Fibroblast of lung (primary cell): ENCODE measurements around the gene OLFML1. TPM values are rescaled to one million over a fixed set of nuclear protein-coding genes. Genes with fewer than 3 reads are reported as not detected.

Experiments used
- DNase-seq, 2 donors: peaks; one replicate each; pipeline versions ENCODE4 v3.0.0 to v3.0.0-alpha.2; 2010; ENCODE audit warnings: low read depth in 2 of 2
- H2AFZ ChIP-seq: 2 replicates; pipeline ENCODE4 v1.5.1; 2012; ENCODE audit warnings: low read length, control low read depth, inconsistent platforms
- H3K27ac ChIP-seq: 2 replicates; pipeline ENCODE4 v1.5.1; 2011; ENCODE audit warnings: low read length, control low read depth; ENCODE audit not compliant: insufficient read depth
- H3K27me3 ChIP-seq: 2 replicates; pipeline ENCODE4 v1.5.1; 2011; ENCODE audit warnings: mild to moderate bottlenecking, low read length; ENCODE audit not compliant: control insufficient read depth, insufficient read depth
- H3K36me3 ChIP-seq: 2 replicates; pipeline ENCODE4 v1.5.1; 2011; ENCODE audit warnings: low read length; ENCODE audit not compliant: control insufficient read depth, insufficient read depth
- H3K4me1 ChIP-seq: 2 replicates; pipeline ENCODE4 v1.5.1; 2011; ENCODE audit warnings: low read length; ENCODE audit not compliant: control insufficient read depth, insufficient read depth; ENCODE audit errors: extremely low read depth
- H3K4me2 ChIP-seq: 2 replicates; pipeline ENCODE4 v1.5.1; 2011; ENCODE audit warnings: low read length, control low read depth; ENCODE audit not compliant: insufficient read depth; ENCODE audit errors: extremely low read depth
- H3K4me3 ChIP-seq, 4 experiments: fragments of 200-600 bp in 1 of 4; sonication (generic) in 1 of 4; replicated peaks in 1 of 4; 2 replicates each; pipeline ENCODE4 v1.5.1; 2011 to 2016; ENCODE audit warnings: low read length in 4 of 4, low read depth in 3 of 4, mild to moderate bottlenecking in 3 of 4, control low read depth in 2 of 4, inconsistent platforms in 1 of 4, mixed read lengths in 1 of 4; ENCODE audit not compliant: insufficient read depth in 1 of 4; ENCODE audit errors: control extremely low read depth in 1 of 4
- H3K79me2 ChIP-seq: 2 replicates; pipeline ENCODE4 v1.5.1; 2012; ENCODE audit warnings: mild to moderate bottlenecking, low read length, inconsistent platforms; ENCODE audit not compliant: control insufficient read depth, insufficient read depth
- H3K9ac ChIP-seq: 2 replicates; pipeline ENCODE4 v1.5.1; 2011; ENCODE audit warnings: mild to moderate bottlenecking, low read length, control low read depth; ENCODE audit not compliant: insufficient read depth
- H3K9me3 ChIP-seq: 2 replicates; pipeline ENCODE4 v1.5.1; 2012; ENCODE audit warnings: low read depth, low read length; ENCODE audit not compliant: control insufficient read depth, insufficient read depth
- H4K20me1 ChIP-seq: 2 replicates; pipeline ENCODE4 v1.5.1; 2011; ENCODE audit warnings: low read length; ENCODE audit not compliant: control insufficient read depth, insufficient read depth; ENCODE audit errors: extremely low read depth
- EZH2 ChIP-seq: IDR thresholded peaks from 2 replicates; pipeline ENCODE4 v1.5.1; 2012; ENCODE audit warnings: low read length, control low read depth, mild to moderate bottlenecking; ENCODE audit errors: missing control alignments
- polyA plus RNA-seq, 2 donors: library from polyadenylated mRNA; depleted of rRNA in 1 of 2; stranded (reverse) in 1 of 2; unstranded in 1 of 2; fragments of >200 nt; gene quantifications; 2 replicates each; pipeline ENCODE4 v1.2.1, GENCODE V29; 2011 to 2012; ENCODE audit warnings: missing spikeins in 1 of 2
- total RNA-seq: library from RNA; depleted of rRNA; stranded (reverse); fragments of >200 nt; gene quantifications from 2 replicates; pipeline ENCODE4 v1.2.1, GENCODE V29; 2014
- TF ChIP-seq, protein P1 (sequence below), 2 donors: IDR thresholded peaks in 1 of 2; conservative IDR thresholded peaks in 1 of 2; 1 replicate in 1 of 2; 2 replicates in 1 of 2; pipeline ENCODE4 v1.5.1; 2011 to 2012; ENCODE audit warnings: low read length in 2 of 2, control low read depth in 1 of 2, inconsistent platforms in 1 of 2, low read depth in 1 of 2, mild to moderate bottlenecking in 1 of 2

Gene OLFML1
- total and polyA plus RNA-seq, 2 donors (not counting 1 experiment from before 2014, with no cell fraction given): 22.8 to 183 TPM

- DNase-seq: no peak
- Histone ChIP-seq H3K9me3 (no peaks in the 10 kb centered on the region), H3K4me2 (no peak overlapping the region), H3K27ac (no peak overlapping the region), H3K4me1 (peaks cover 2% of the 10 kb centered on the region), H3K4me3 (no peak overlapping the region), H4K20me1 (no peaks in the 10 kb centered on the region), H3K27me3 (no peaks in the 10 kb centered on the region), H2AFZ (no peak overlapping the region), H3K9ac (no peak overlapping the region), H3K36me3 (no peaks in the 10 kb centered on the region), H3K79me2 (no peaks in the 10 kb centered on the region)
- TF ChIP-seq EZH2: no peak
- TF ChIP-seq, protein P1, sequence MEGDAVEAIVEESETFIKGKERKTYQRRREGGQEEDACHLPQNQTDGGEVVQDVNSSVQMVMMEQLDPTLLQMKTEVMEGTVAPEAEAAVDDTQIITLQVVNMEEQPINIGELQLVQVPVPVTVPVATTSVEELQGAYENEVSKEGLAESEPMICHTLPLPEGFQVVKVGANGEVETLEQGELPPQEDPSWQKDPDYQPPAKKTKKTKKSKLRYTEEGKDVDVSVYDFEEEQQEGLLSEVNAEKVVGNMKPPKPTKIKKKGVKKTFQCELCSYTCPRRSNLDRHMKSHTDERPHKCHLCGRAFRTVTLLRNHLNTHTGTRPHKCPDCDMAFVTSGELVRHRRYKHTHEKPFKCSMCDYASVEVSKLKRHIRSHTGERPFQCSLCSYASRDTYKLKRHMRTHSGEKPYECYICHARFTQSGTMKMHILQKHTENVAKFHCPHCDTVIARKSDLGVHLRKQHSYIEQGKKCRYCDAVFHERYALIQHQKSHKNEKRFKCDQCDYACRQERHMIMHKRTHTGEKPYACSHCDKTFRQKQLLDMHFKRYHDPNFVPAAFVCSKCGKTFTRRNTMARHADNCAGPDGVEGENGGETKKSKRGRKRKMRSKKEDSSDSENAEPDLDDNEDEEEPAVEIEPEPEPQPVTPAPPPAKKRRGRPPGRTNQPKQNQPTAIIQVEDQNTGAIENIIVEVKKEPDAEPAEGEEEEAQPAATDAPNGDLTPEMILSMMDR (conservative IDR thresholded peaks at IDR 0.05 in 1 of 2, IDR thresholded peaks at IDR 0.05 in 1 of 2; ENCODE audit: low read depth in 1 of 2, low read length in 2 of 2): no peak
These were observed 24.7 kb downstream of the OLFML1 start for GRCh38 chr11:7509966-7510365.

DNA sequence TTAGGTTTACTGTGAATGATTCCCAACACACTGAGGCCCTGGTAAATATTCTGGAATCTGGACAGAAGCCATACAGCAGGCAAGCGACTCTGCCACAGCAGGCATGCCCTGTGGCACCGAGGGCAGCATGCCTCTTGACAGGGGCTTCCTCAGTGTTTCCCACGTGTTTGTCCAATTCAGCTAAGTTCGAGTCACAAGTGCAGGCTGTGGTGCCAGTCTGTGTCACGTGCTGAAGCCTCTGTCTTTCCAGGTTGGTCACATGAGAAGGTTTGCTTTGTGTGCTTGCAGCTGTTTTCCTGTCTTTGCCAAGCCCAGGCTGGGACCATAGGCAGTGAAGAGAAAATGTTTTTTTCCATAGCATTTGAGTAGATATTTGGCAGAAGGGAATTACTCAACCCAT, 26.1 kb downstream of the OLFML1 start:
- Histone ChIP-seq H3K27ac (no peak overlapping the region), H3K27me3 (peaks cover 4% of the 10 kb centered on the region), H3K79me2 (no peaks in the 10 kb centered on the region), H2AFZ (no peak overlapping the region), H3K4me2 (no peak overlapping the region), H3K9ac (no peak overlapping the region), H3K36me3 (no peaks in the 10 kb centered on the region), H3K9me3 (no peaks in the 10 kb centered on the region), H3K4me1 (peaks cover 2% of the 10 kb centered on the region), H3K4me3 (no peak overlapping the region), H4K20me1 (no peaks in the 10 kb centered on the region)
- DNase-seq: no peak
- TF ChIP-seq EZH2: no peak
- TF ChIP-seq, protein P1 (conservative IDR thresholded peaks at IDR 0.05 in 1 of 2, IDR thresholded peaks at IDR 0.05 in 1 of 2; ENCODE audit: low read depth in 1 of 2, low read length in 2 of 2): no peak

DNA sequence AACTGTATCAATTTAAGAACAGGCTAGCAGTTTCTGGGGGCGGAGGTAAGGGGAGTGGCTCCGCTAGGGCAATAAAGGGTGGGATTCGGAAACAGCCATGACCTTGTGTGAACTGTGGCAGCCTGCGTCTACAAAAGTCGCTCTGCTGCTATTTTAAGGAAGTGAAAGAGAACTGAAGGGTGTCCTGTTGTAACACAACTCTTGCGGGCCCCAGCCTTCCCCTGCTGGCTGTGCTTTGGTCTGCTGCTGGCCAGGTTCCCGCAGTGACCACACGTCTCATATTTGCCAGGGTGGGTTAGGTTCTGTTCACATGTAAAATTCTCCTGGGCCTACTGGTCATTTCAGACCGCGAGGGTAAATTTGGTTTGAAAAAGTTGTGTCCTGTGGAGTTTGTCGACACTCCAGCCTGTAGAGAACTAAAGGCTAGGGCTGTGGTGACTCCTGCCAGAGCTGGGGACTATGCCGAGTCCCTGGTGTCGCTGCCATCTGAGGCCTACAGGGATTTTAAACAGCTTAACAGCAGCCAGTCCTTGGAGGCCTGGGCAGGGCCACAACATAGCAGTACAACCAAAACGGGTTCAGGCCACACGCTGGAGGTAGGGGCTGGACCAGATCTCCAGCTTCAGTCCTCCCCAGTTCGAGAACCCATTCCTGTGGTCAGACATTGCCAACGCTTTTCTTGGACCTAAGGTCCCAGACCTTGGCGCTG, 27.4 kb downstream of the OLFML1 start:
- H4K20me1 ChIP-seq: no peaks in the 10 kb centered on the region
- H3K27ac ChIP-seq: peak overlapping the region; percentile 44
- peaks cover 2% of the 10 kb centered on the region for H3K4me1 ChIP-seq
- no peaks in the 10 kb centered on the region for H3K79me2 ChIP-seq
- H3K27me3 ChIP-seq: peaks cover 4% of the 10 kb centered on the region
- TF ChIP-seq EZH2: no peak
- TF ChIP-seq, protein P1 (conservative IDR thresholded peaks at IDR 0.05 in 1 of 2, IDR thresholded peaks at IDR 0.05 in 1 of 2; ENCODE audit: low read depth in 1 of 2, low read length in 2 of 2): peak in 1 of 2 donors; percentile 21
- no peaks in the 10 kb centered on the region for H3K9me3 ChIP-seq
- DNase-seq: peak in 1 of 2 donors; percentile 49
- H3K36me3 ChIP-seq: no peaks in the 10 kb centered on the region
- peak overlapping the region; percentile 89 for H3K4me2 ChIP-seq
- peak overlapping the region; percentile 59 for H3K9ac ChIP-seq
- peak overlapping the region; percentile 61 to 85 (median 75) for H3K4me3 ChIP-seq
- peak overlapping the region; percentile 86 for H2AFZ ChIP-seq
